Stimulated activated CD8-positive, alpha-beta memory T cell treated with anti-CD3 and anti-CD28 coated beads, Interleukin-2, amount 100 ng/mL, for 48 hours (primary cell): ENCODE data around the gene PROM2.

Experiments
- DNase-seq, 2 donors: peaks; one replicate each; pipeline ENCODE4 v3.0.0-alpha.2; 2020; ENCODE audit warnings: low read depth in 2 of 2

PROM2 gene

DNA sequence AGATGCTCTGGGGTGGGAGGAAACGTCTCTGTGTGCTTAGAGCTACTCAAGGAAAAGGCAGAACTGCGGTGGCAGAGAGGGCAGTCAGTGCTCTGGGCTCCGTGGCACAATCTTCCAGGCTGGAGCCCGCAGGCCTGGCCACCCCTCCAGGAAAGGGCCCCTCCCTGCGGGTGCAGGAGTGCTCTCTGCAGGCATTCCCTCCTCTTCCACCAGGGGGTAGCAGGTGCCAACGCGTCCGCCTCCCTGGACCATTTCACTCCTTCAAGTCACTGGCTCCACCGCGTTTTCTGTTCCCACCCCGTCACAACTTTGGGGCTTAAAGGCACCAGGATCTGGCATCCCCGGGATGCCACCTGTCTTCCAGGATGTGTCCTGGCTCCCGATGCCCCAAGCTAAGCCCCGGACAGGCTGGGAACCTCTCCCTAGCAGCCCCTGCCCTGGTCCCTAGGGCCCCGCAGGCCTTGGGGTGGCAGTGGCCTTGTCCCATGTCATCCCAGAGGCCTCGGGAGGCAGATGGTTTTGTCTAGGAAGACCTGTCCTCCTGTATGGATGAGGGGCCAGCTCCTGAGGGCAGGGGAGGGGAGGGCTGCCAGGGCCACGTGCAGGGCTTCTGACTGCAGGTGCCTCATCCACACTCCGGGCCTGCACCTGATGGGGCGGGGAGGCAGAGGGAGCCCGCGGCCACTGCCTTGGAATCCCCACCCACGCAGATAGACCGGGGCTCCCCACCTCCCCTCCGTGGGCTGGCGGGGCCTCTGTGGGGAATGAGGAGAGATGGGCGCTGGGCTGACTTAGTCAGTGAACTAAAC is 49.3 kb downstream of the PROM2 start:
- DNase-seq, result no peak

DNA sequence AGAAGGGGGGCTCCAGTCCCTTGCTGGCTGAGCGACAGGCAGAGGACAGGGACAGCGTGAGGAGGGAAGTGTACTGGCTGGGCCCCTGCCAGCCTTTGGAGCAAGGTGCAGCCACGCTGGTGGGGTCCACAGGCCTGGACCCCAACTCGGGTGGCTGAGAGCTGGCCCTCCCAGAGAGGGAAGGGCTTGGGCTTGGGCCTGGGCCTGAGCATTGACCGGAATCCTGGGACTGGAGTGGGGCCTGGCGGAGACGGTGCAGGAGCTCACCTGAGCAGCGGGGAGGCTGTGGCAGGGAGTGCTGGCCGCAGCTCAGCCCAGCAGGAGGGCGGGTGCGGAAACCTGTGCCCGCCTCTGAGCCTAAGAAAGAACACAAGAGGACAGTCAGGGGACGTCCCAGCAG is 50.8 kb downstream of the PROM2 start:
- DNase-seq, result no peak

DNA sequence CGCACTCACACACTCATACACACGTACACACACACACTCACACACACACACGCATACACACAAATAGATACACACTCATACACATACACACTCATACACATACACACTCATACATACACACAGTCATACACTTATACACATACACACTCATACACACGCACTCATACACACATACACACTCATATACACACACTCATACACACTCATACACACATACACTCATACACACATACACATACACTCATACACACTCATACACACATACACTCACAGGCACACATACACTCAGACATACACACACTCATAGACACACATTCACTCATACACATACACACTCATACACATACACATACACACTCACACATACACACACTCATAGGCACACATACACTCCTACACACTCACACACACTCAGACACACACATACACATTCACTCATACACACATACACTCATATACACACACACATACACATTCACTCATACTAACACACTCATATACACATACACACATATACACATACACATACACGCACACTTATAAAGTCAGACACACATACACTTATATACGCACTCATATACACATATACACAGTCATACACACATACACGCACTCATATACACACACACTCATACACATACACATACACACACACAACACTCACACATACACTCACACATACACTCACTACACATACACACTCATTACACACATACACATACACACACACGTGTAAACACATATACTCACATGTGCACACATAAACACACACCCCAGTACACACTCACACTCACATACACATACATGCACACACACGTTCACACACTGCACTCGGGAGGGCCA is 51.6 kb downstream of the PROM2 start:
- no peak for DNase-seq

DNA sequence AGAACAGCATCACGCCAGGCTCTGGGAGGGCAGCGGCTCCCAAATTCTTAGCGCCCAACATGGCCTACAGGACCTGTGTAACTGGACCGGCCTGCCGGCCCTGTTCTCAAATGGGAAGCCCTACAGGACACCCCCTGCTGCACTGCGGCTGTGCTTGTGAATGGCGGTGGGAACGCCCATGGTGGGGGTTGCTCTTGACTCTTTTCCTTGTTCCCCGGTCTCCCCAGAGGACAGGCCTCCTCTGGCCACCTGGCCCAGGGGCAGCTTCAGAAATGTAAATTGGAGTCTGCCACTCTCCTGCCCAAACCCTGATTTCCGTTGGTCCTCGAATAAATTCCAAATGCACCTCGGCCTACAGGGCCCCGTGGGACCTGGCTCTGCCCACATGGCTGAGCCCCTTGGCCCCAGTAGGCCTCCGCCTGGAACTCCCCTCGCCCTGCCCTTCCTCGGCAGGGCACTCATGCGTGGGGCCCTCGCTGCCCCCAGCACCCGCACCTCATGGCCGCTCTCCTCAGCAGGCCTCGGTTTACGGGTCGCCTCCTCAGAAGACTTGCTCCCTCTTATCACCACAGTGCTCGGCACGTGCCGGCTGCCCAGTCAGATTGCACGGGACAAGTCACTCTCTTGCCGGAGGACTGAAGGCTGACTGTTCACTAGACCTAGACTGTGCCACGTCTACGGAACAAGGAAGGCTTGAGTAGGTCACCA is 52.3 kb downstream of the PROM2 start:
- no peak for DNase-seq

DNA sequence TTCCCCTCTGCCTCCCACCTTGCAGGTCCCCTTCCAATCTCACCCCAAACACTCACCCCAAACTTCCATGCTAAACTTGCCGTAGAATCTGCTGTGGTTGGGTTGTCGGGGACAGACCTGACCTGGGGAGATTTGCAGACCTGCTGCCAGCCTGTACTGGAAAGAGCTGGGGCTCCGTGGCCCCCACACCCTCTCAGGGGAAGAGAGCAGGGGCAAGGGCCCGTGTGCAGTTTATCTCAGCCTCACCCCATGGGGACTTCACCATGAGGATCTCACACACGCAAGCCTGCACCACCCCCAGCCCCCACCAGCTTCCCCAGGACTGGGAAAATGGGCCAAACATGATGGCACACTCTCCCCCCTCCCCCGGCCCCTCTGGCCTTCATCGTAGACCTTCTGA is 53.6 kb downstream of the PROM2 start:
- DNase-seq, result no peak

DNA sequence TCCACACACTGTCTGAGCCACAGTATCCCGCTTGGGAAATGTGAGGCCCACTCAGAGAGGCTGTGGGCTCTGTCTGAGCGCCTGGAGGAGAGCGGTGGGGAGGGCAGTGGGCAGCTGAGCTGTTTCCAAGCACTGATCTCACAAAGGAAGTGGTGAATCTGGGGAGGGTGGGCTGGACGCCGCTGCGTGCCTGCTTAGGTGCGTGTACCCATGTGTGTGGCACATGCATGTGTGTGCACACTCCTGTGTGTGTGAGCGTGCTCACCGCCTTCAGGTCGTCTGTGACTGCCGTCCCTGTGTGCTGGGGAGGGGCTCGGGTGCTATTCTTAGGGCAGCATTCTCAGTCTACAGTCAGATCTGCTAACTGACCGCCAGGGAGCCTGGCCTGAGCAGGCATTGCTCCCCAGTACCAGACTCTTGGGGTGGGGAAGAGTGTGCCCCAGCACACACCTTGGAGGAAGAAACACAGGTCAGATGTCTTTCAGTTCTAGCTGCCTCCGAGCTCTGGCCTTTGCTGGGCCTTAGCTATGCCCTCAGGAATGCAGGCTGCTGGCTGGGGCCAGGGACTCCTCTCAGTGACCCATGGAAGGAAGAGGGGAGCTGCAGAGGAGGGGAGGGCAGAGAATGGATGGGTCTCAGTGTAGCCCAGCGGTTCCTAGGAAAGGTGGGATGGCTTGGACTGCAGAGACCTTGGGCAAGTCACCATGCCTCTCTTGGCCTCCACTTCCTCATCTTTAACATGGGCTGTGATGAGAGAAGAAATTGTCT is 54.3 kb downstream of the PROM2 start:
- DNase-seq, result no peak

DNA sequence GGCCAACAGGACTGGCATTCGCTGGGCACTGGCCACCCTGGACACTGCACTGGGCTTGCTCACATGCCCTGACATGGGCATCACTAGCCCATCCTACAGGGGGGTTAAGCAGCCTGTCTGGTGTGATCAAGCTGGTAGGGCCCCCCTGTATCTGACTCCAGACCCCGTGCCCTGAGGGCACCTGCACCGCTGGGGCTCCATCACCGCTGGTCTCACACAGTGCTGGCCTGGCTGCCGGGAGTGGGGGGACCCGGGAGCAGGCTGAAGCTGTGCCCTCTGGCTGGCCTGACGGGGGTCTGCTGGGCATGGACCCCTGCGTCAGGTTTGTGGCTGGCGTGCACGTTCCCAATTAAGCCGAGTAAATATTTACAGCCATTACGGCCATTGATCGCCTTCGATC is 55.2 kb downstream of the PROM2 start:
- no peak for DNase-seq

DNA sequence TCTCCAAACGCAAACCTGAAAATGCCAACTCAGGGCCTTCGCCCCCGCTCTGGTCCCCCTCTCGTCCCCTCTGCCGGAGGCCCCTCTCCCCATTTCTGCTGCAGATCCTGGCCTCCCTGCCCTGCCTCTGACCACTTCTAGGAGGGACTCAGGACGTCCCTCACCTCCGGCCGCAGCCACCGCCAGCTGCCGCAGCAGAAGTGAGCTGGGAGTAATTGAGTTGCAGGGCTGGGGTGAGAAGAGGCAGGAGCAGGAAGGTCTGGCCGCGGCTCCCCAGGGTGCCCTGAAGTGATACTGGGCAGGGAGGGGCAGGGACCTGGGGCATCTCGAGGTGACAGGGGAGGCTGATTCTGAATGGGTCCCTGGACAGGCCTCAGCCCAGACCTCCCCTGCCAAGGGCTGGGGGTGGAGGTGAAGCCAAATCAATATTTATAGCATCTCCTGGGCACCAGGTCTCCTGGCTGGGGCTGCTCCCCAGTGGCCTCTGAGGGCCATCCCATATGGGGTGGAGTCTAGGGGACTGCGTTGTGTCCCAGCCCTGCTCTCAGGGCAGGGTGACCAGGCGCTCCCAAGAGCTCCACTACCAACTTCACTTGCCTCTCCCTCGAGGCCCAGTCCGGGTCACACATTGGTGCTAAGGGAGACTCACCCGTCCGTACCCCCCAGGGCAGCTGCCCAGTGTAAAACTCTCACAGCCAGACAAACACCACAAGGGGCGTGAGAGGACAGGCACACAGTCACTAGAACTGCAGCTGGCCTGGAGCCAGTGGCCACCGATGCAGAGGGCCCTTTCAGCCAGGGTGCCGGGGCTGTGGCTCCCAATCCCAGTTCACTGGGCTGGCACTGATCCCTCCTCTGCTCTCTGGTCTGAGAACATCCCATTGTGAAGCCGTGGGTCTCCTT is 55.9 kb downstream of the PROM2 start:
- no peak for DNase-seq

DNA sequence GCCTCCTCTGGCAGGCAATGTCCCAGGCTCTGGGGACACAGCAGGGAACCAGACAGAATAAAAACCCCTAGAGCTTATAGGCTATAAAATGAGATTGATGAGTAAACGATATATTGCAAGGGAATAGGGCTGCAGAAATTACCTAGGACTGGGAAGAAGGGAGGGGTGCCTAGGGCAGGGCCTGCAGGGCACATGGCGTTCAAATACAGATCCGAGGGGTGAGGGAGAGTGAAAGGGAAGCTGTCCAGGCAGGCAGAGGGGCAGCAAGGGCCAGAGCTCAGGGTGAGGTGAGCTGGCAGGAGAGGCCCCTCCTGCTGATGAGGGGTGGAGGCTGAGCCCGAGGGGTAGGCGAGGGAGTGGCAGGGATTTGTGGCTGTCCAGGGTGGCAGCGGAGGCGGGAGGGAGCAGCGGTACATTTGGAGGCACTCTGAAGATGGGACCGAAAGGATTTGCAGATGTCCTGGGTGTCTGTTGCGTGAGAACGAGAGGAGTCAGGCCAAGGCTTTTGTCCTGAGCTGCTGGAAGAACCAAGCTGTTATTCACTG is 56.6 kb downstream of the PROM2 start:
- no peak for DNase-seq

DNA sequence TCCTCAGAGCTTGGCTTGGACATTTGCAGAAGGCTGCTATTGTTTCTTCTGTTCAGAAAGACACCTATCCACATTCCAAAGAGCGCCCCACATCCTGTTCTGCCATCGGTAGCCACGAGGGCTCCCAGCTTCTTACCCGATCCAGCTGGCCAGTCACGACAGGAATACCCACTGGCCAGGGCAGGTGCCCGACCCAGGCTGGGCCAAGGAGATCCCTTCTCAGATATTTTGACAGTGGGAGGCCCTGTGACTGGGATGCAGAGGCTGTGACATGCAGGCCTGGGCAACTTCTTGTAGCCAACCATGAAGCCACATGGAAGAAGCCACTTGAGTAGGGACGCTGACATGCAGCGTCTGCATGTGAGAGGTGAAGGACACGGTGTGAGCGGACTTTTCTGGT is 57.4 kb downstream of the PROM2 start:
- DNase-seq, result no peak

DNA sequence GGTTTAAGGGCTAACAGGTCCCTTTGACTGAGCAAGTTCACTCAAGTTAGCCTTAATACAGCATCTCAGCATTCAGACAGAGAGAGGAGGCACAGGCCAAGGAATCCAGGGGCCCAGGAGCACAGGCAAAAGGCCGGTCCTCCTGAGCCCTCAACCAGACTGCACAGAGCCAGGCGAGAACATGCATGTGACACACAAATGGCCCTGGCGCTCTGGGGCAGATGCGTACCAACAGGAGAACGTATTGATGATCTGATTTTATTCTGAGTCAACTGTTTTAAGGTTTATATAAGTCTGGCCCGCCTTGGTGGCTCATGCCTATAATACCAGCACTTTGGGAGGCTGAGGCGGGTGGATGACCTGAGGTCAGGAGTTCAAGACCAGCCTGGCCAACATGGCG is 57.8 kb downstream of the PROM2 start:
- DNase-seq, result no peak

DNA sequence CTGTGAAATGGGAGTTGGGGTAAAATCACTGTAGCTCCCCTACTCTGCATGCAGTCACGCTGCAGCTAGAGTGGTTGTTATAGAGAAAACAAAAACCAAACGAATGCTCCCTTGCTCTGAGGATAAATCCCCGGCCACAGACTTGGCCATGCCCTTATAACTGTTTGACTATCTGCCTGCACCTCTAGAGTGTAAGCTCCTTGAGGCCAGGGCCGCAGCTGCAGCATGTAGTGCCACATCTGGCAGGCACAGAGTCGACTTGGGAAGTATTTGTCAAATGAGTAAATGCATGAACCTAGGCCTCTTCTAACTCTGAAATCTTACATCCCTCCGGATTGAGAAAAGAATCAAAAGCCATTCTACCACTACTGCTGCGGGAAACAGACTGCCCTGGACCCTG is 58.8 kb downstream of the PROM2 start:
- DNase-seq, result no peak

DNA sequence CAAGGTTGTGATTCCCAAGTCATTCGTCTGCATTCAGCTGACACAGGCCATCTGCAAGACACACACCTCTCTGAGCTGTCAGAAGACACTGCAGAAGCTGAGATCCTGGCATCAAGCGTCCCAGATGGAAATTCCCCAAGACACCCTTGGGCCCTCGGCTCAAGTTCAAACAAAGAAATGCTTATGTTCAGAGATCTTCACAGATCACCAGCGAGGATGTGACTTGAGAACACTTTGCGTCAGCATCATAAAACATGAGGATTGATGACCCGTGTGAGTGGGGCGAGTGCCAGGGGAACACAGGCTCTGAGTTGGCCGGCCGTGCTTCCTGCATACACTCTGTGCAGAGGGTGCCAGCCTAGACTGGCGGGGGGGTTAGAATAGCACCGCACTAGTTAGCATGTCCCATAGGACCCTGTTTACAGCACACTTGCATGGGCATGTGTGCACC is 59.7 kb downstream of the PROM2 start:
- no peak for DNase-seq

DNA sequence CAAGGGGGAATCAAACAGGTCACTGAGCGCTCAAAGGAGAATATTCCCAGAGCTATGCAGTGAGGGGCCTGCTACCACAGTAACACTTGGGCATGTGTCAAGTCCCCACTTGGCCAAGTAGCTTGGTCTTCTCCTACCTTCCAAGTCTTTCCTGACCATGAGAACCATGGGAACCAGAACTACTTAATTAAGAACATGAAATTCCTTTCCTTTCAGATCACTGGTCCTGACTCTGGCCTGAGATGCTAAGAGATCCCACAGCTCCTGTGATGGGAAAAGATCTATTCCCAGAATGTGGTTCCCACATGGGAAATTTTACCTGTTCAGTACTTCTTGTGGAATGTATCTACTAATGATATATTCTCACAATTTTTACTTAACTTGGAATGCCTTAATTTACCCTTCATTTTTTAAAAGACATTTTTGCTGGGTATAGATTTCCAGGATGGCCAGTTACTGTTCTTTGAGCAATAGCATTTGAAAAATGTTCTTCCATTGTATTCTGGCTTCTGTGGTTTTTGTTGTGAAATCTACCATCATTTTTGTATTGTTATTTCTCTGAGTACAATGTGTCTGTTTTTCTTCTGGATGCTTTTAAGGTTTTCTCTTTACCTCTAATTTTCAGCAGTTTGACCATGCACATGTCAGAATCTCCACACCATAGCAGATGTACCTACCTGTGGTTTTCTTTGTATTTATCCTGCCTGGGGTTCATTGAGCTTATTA is 60.8 kb downstream of the PROM2 start:
- no peak for DNase-seq

DNA sequence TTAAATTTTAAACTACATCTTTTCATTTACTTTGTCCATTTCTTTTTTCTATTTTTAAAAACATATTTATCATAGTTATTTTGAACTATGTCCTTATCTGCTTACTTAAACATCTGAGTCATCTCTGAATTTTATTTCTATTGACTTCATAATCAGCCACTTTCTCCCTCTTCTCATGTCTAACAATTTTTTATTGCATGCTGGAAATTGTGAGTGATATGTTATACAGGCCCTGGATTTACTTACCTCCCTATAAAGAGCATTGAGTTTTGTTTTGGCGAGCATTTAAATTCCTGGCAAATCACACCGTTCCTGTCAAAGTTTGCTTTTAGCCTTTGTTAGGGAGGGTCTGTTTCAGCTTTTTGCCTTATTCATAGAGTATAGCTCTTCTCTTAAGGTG is 62.2 kb downstream of the PROM2 start:
- DNase-seq, result no peak

DNA sequence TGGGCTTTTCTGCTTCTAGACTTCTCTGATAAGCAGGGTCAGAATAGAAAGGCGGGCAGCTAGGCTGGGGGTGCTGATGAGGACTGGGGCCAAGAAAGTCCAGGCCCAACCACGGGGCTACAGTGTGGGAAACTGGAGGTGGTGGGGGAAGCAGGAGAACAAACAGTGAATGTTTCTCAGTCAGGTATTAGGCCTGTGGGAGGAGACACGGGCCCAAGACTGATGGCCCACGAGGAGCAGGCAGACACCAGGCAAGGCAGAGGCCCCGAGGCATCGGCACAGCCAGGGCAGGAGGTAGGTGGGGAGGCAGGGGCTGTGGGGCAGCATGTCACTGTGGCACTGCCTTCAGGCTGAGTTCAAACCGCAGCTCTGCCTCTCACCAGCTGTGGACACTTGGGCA is 63.6 kb downstream of the PROM2 start:
- DNase-seq, result no peak
